OCI-LY7 (cell line): Measurements from ENCODE around the gene KCNT1. TPM values are rescaled to one million over a fixed set of nuclear protein-coding genes. Genes with fewer than 3 reads are reported as not detected.

Experiments used
- BruUV-seq: library from RNA; stranded (reverse); fragments of 400-500 nt; replicated peaks from 2 replicates; lab custom pipeline; 2021; lab: Mats Ljungman, UMichigan
- CTCF ChIA-PET: fragments of 300-600 bp; sonication (Branson Sonifier 250); formaldehyde crosslinking; loops from one replicate; lab custom pipeline; 2022; ENCODE audit warnings: antibody characterized with exemption; ENCODE audit not compliant: unreplicated experiment; lab: Charles Lee
- POLR2A ChIA-PET: fragments of 300-600 bp; sonication (Branson Sonifier 250); formaldehyde crosslinking; loops from one replicate; lab custom pipeline; 2022; ENCODE audit warnings: antibody characterized with exemption; lab: Charles Lee
- DNase-seq: peaks from one replicate; pipeline ENCODE4 v3.0.0-alpha.2; 2015; ENCODE audit warnings: low spot score
- H2AFZ ChIP-seq: fragments of 200-600 bp; sonication (generic), shearing (Covaris generic); 2 replicates; pipeline ENCODE4 v1.6.1; 2014; ENCODE audit warnings: mild to moderate bottlenecking, antibody characterized with exemption, low read length, moderate library complexity
- H3K27ac ChIP-seq: fragments of 200-600 bp; sonication (generic); 2 replicates; pipeline ENCODE4 v1.5.1; 2014; ENCODE audit warnings: mixed run types, low read depth, mild to moderate bottlenecking, moderate library complexity, low read length, inconsistent platforms; ENCODE audit not compliant: poor library complexity, severe bottlenecking
- H3K36me3 ChIP-seq: fragments of 200-600 bp; sonication (generic); 2 replicates; pipeline ENCODE4 v1.6.1; 2014; ENCODE audit warnings: mild to moderate bottlenecking, antibody characterized with exemption, low read length, moderate library complexity, mixed read lengths; ENCODE audit not compliant: insufficient read depth
- H3K4me1 ChIP-seq: fragments of 200-600 bp; sonication (generic); 2 replicates; pipeline ENCODE4 v1.5.1; 2014; ENCODE audit warnings: mild to moderate bottlenecking, low read length; ENCODE audit not compliant: insufficient read depth, poor library complexity, severe bottlenecking
- H3K4me2 ChIP-seq: fragments of 200-600 bp; sonication (generic); 2 replicates; pipeline ENCODE4 v1.6.1; 2014; ENCODE audit warnings: mild to moderate bottlenecking, low read length
- H3K4me3 ChIP-seq: fragments of 200-600 bp; sonication (generic); 2 replicates; pipeline ENCODE4 v1.5.1; 2014; ENCODE audit warnings: mild to moderate bottlenecking, low read depth, low read length; ENCODE audit not compliant: poor library complexity, severe bottlenecking
- H3K79me2 ChIP-seq: fragments of 200-600 bp; sonication (generic); 2 replicates; pipeline ENCODE4 v1.6.1; 2016; ENCODE audit warnings: low read depth, mild to moderate bottlenecking, low read length, moderate library complexity, mixed read lengths; ENCODE audit not compliant: insufficient read depth
- H3K9me2 ChIP-seq: fragments of 200-600 bp; sonication (generic); 2 replicates; pipeline ENCODE4 v1.6.1; 2016; ENCODE audit warnings: mild to moderate bottlenecking, low read length, mixed read lengths; ENCODE audit not compliant: insufficient read depth
- H3K9me3 ChIP-seq: fragments of 200-600 bp; sonication (generic); 2 replicates; pipeline ENCODE4 v1.6.1; 2014; ENCODE audit warnings: mild to moderate bottlenecking, mixed run types, low read length, mixed read lengths
- H4K20me1 ChIP-seq: fragments of 200-600 bp; sonication (generic); 2 replicates; pipeline ENCODE4 v1.6.1; 2014; ENCODE audit warnings: mild to moderate bottlenecking, antibody characterized with exemption, low read length, moderate library complexity, mixed read lengths; ENCODE audit not compliant: insufficient read depth
- EZH2phosphoT487 ChIP-seq: fragments of 200-600 bp; sonication (generic); IDR thresholded peaks from 2 replicates; pipeline ENCODE4 v1.6.1; 2018; ENCODE audit warnings: low read depth, borderline replicate concordance, mild to moderate bottlenecking, mixed run types, antibody characterized with exemption, low read length, moderate library complexity, mixed read lengths
- intact Hi-C: fragments of 100-400 bp; cut with micrococcal nuclease; formaldehyde crosslinking; loops from one replicate; pipeline ENCODE4 v1.10.0; 2022; ENCODE audit not compliant: unreplicated experiment
- total RNA-seq, 2 experiments: library from RNA; depleted of rRNA in 1 of 2; stranded (reverse); fragments of >200 nt in 1 of 2; shearing (Covaris generic) in 1 of 2; gene quantifications; 2 replicates each; pipeline ENCODE4 v1.2.3, GENCODE V29; 2014 to 2022
- TF ChIP-seq, protein P1 (sequence below): fragments of 200-600 bp; sonication (generic); conservative IDR thresholded peaks from 2 replicates; pipeline ENCODE4 v1.5.1; 2014; ENCODE audit warnings: mild to moderate bottlenecking, antibody characterized with exemption, low read length, moderate library complexity, mixed read lengths

The KCNT1 gene
- total RNA-seq, 2 experiments from 2014 or later, result not detected

DNA sequence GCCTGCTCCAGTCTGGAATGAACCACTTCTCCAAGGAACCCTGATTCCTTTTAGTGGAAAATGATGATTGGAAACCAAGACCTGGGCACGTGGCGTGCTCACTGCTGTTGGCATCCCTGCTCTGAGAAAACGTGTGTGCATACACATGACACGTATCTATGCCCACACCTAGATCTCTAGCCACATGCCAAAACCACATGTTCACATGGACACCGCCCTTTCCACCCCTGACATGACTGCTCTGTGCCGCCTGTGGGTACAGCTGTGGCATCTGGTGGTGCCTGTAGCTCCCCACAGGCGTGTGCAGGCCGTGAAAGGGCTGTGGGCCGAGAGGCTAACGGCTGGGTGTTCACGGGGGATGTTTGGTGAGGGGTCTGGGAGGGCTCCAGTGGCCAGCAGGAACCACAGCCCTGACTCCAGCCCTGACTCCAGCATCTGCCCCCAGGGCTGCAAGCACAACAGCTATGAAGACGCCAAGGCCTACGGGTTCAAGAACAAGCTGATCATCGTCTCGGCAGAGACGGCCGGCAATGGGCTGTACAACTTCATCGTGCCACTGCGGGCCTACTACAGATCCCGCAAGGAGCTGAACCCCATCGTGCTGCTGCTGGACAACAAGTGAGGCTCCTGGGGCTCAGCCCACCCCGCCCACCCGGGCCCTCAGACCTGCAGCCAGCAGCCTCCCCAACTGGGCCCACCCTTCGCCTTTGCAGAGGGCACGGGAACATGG, 75.1 kb downstream of the KCNT1 start:
- Histone ChIP-seq H3K36me3 (no peaks in the 10 kb centered on the region), H3K27ac (no peak overlapping the region), H2AFZ (no peak overlapping the region), H3K4me2 (no peak overlapping the region), H3K9me2 (no peaks in the 10 kb centered on the region), H3K4me3 (no peak overlapping the region), H3K79me2 (no peaks in the 10 kb centered on the region), H3K4me1 (no peaks in the 10 kb centered on the region), H4K20me1 (no peaks in the 10 kb centered on the region), H3K9me3 (no peaks in the 10 kb centered on the region)
- no TSS peak for BruUV-seq
- ChIA-PET CTCF (no interaction called here), POLR2A (no interaction called here)
- intact Hi-C loops, result no loop called here
- TF ChIP-seq, protein P1, sequence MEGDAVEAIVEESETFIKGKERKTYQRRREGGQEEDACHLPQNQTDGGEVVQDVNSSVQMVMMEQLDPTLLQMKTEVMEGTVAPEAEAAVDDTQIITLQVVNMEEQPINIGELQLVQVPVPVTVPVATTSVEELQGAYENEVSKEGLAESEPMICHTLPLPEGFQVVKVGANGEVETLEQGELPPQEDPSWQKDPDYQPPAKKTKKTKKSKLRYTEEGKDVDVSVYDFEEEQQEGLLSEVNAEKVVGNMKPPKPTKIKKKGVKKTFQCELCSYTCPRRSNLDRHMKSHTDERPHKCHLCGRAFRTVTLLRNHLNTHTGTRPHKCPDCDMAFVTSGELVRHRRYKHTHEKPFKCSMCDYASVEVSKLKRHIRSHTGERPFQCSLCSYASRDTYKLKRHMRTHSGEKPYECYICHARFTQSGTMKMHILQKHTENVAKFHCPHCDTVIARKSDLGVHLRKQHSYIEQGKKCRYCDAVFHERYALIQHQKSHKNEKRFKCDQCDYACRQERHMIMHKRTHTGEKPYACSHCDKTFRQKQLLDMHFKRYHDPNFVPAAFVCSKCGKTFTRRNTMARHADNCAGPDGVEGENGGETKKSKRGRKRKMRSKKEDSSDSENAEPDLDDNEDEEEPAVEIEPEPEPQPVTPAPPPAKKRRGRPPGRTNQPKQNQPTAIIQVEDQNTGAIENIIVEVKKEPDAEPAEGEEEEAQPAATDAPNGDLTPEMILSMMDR, result no peak
- no peak for TF ChIP-seq EZH2phosphoT487
- no peak for DNase-seq

DNA sequence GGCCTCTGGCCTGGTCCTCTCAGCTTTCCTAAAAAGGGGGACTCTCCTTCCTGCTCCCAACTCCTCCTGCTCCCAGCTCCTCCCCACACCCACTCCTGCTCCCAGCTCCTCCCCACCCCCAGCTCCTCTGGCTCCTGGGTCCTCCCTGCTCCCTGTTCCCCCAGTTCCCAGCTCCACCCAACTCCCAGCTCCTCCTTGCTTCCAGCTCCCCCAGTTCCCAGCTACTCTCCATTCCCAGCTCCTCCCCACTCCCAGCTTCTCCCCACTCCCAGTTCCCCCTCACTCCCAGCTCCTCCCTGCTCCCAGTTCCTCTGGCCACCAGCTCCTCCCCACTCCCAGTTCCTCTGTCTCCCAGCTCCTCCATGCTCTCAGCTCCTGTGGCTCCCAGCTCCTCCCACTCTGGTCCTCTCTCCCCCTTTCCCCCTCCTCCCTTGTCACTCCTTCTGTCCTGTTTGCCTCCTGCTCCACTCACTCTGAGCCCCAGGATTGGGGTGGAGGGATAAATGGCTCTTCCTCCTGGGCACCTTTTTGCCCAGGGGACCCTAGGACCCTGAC, 75.7 kb downstream of the KCNT1 start:
- no peaks in the 10 kb centered on the region for H3K4me1 ChIP-seq
- H4K20me1 ChIP-seq, result no peaks in the 10 kb centered on the region
- ChIA-PET POLR2A (no interaction called here), CTCF (no interaction called here)
- H3K36me3 ChIP-seq, result no peaks in the 10 kb centered on the region
- no peak overlapping the region for H3K4me3 ChIP-seq
- H3K9me3 ChIP-seq, result no peaks in the 10 kb centered on the region
- no peak for DNase-seq
- H3K9me2 ChIP-seq, result no peaks in the 10 kb centered on the region
- no peak overlapping the region for H3K27ac ChIP-seq
- no peak overlapping the region for H2AFZ ChIP-seq
- no peak for TF ChIP-seq EZH2phosphoT487
- TF ChIP-seq, protein P1, result no peak
- no TSS peak for BruUV-seq
- intact Hi-C loops, result no loop called here
- no peaks in the 10 kb centered on the region for H3K79me2 ChIP-seq
- no peak overlapping the region for H3K4me2 ChIP-seq

DNA sequence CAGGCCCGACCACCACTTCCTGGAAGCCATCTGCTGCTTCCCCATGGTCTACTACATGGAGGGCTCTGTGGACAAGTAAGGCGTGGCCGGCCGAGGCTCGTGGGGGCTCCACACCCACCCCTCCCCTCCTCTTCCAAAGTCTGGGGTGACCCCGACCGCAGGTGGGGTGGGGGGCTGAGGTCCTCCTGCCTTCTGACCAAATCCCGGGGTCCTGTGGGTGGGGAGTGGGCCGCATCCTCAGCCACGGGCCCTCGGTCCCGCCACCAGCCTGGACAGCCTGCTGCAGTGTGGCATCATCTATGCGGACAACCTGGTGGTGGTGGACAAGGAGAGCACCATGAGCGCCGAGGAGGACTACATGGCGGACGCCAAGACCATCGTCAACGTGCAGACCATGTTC, 76.4 kb downstream of the KCNT1 start:
- Histone ChIP-seq H2AFZ (no peak overlapping the region), H3K4me3 (no peak overlapping the region), H3K4me1 (no peaks in the 10 kb centered on the region), H4K20me1 (no peaks in the 10 kb centered on the region), H3K36me3 (no peaks in the 10 kb centered on the region), H3K4me2 (no peak overlapping the region), H3K9me3 (no peaks in the 10 kb centered on the region), H3K27ac (no peak overlapping the region), H3K9me2 (no peaks in the 10 kb centered on the region), H3K79me2 (no peaks in the 10 kb centered on the region)
- no TSS peak for BruUV-seq
- no peak for DNase-seq
- ChIA-PET CTCF (no interaction called here), POLR2A (no interaction called here)
- TF ChIP-seq, protein P1, result no peak
- no peak for TF ChIP-seq EZH2phosphoT487
- intact Hi-C loops, result no loop called here
